22Rv1 (cell line): ENCODE data around the gene VSTM4.

ENCODE experiments used
- ZFX ChIP-seq: fragments of 450-650 bp; IDR thresholded peaks from 2 replicates; pipeline ENCODE4 v1.6.1; 2017; ENCODE audit warnings: antibody characterized with exemption, borderline replicate concordance
- TF ChIP-seq, protein P1 (sequence below): fragments of 450-650 bp; IDR thresholded peaks from 2 replicates; pipeline ENCODE4 v1.5.1; 2017; ENCODE audit warnings: mild to moderate bottlenecking

DNA sequence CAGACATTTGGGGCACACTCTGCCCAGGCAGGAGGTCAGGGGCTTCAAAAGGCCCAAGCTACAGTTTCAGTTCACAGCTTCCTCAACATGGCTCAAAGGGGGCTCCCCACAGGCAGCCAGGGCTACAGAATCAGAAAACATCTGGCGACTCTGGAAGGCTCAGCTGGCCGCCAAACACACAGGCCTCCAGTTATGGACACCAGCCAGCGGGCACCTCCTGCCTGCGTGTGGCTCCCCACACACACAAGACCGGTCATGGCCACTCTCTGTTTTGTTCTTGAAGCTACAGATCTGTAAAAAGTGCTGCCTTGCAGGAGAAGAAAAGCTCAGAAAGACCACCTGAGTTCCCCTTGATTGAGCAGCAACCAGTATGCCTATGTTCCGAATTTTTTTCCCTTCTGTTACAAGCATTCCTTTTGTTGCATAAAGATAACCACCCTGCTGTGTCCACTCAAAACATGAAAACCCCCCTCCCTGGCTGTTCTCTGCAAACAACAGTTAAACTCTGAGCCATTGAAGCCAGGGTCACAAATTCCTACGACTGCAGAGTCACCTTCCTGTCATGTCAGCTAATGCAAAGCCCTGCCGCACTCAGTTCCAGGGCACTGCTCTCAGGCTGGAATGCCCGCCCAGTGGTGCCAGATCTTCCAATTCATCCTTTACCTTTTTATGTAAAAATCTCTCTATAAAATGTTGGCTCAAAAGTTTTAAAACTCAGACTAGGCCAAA, 33.6 kb downstream of the VSTM4 start:
- TF ChIP-seq, protein P1, sequence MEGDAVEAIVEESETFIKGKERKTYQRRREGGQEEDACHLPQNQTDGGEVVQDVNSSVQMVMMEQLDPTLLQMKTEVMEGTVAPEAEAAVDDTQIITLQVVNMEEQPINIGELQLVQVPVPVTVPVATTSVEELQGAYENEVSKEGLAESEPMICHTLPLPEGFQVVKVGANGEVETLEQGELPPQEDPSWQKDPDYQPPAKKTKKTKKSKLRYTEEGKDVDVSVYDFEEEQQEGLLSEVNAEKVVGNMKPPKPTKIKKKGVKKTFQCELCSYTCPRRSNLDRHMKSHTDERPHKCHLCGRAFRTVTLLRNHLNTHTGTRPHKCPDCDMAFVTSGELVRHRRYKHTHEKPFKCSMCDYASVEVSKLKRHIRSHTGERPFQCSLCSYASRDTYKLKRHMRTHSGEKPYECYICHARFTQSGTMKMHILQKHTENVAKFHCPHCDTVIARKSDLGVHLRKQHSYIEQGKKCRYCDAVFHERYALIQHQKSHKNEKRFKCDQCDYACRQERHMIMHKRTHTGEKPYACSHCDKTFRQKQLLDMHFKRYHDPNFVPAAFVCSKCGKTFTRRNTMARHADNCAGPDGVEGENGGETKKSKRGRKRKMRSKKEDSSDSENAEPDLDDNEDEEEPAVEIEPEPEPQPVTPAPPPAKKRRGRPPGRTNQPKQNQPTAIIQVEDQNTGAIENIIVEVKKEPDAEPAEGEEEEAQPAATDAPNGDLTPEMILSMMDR, result no peak
- TF ChIP-seq ZFX, result no peak
